GM21737 (cell line): Measurements from ENCODE around the gene ABT1.

Experiments
- ATAC-seq: cut with Tn5 transposase; IDR thresholded peaks from one replicate; pipeline ENCODE4 v1.9.1; 2021; ENCODE audit warnings: mild to moderate bottlenecking, moderate library complexity; ENCODE audit not compliant: unreplicated experiment

Gene ABT1

GRCh38 chr6:26600759-26601158, 4.0 kb downstream of the ABT1 start:
- no peak for ATAC-seq

GRCh38 chr6:26602262-26602661, 5.5 kb downstream of the ABT1 start:
- ATAC-seq = no peak

- no peak for ATAC-seq
Measured at GRCh38 chr6:26604026-26604425, 7.3 kb downstream of the ABT1 start.

- no peak for ATAC-seq
Measured at GRCh38 chr6:26604797-26605196, 8.0 kb downstream of the ABT1 start.

GRCh38 chr6:26607434-26608230, 10.9 kb downstream of the ABT1 start:
- no peak for ATAC-seq

- no peak for ATAC-seq
Measured at GRCh38 chr6:26609463-26609862, 12.7 kb downstream of the ABT1 start.

GRCh38 chr6:26611599-26611998, 14.8 kb downstream of the ABT1 start:
- ATAC-seq = no peak

- no peak for ATAC-seq
Measured at GRCh38 chr6:26613201-26613600, 16.4 kb downstream of the ABT1 start.

- ATAC-seq = no peak
Measured at GRCh38 chr6:26613689-26614683, 17.2 kb downstream of the ABT1 start.

GRCh38 chr6:26623339-26623859, 26.6 kb downstream of the ABT1 start:
- no peak for ATAC-seq

- no peak for ATAC-seq
Measured at GRCh38 chr6:26624557-26624956, 27.8 kb downstream of the ABT1 start.

- no peak for ATAC-seq
Measured at GRCh38 chr6:26627843-26628242, 31.1 kb downstream of the ABT1 start.

GRCh38 chr6:26629359-26629758, 32.6 kb downstream of the ABT1 start:
- no peak for ATAC-seq

- ATAC-seq = no peak
Measured at GRCh38 chr6:26640806-26641205, 44.1 kb downstream of the ABT1 start.

GRCh38 chr6:26646074-26646473, 49.3 kb downstream of the ABT1 start:
- no peak for ATAC-seq
